GM19240 (cell line): ENCODE data around the gene SLC45A1.
A peak's percentile ranks its signal among the peaks of the same experiment; 100 is the strongest.

ENCODE experiments used
- DNase-seq: peaks from one replicate; pipeline ENCODE4 v3.0.0; 2011; ENCODE audit warnings: low spot score; ENCODE audit not compliant: insufficient read length

Gene SLC45A1

DNA sequence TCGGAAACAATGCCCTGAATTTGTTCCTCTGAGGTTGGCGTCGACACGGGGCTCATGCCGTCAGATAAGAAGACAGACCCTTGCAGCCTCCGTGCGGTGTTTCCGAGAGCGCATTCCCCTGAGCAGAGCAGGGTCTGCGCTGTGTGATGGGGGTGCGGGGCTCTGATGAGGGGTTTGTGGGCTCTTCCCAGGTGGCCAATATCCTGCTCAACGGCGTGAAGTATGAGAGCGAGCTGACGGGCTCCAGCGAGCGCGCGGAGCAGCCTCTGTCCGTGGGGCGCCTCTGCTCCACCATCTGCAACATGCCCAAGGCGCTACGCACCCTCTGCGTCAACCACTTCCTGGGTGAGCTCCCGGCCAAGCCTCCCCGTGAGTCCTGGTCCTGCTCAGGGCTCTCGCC, 17.3 kb downstream of the SLC45A1 start:
- no peak for DNase-seq

DNA sequence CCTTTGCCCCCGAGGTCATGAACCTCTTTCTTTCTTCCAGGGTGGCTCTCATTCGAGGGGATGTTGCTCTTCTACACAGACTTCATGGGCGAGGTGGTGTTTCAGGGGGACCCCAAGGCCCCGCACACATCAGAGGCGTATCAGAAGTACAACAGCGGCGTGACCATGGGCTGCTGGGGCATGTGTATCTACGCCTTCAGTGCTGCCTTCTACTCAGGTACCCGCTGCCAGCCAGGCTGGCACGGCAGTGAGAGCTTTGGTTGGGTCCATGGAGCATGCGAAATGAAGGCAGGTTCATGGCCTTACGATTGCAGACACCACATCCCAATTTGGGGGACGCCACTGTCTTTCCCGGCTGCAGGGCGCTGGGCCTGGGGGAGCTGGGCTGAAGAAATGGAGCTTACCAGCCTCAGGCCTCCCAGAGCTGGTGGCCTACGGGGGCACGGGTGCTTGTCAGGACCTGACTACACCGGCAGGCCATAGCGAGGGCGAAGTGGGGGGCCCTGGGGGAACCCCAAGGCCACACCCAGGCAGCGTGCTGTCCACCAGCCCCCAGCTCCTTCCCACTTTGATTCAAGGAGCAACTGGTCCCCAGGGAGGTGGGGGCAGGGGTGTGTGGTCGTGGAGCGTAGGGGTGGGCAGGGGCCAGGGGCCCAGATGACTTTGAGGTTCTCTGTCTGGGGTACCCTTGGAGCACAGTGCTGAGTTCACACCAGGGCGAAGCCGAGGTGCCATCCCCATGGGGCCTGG, 20.0 kb downstream of the SLC45A1 start:
- no peak for DNase-seq

DNA sequence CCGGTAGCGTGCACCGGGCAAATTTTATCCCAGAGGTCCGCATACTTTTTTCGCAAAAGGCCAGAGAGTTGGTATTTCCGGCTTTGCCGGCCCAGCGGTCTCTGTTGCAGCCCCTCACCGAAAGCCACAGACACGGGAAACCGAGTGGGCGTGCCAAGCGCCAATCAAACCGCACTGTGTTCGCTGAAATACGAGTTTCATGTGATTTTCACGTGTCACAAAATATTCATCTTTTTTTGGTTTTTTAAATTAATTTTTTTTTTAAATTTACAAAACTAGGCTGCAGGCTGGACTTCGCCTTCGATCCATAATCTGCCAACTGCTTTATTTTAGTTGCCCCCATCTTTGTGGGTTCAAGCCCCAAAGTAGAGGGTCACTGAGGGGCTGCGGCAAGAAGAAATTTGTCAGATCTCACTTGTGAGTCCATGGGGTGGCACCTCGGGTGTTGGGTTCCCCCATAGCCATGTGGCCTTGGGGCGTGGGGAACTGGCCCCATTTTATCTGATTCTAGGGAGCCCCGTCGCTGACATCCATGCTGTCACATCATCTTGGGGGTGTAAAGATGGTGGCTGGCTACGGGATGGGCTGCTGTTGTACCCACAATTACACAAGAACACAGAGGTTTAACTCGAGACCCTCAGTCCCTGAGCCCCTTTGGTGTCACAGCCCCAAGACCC, 20.8 kb downstream of the SLC45A1 start:
- no peak for DNase-seq

DNA sequence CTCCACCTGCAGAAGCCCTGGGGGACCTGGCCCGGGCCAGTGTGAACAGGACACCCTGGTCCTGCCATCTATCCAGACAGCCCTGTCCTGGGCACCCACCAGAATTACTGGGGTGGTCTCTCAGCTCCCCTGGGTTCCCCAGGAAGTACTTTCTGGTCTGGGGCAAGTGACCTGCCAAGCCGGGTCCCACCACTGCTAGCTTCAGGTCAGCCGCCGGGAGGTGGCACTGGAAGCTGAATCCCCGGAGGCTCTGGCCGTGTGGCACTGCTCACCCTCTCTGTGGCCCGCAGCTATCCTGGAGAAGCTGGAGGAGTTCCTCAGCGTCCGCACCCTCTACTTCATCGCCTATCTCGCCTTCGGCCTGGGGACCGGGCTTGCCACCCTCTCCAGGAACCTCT, 21.3 kb downstream of the SLC45A1 start:
- no peak for DNase-seq

DNA sequence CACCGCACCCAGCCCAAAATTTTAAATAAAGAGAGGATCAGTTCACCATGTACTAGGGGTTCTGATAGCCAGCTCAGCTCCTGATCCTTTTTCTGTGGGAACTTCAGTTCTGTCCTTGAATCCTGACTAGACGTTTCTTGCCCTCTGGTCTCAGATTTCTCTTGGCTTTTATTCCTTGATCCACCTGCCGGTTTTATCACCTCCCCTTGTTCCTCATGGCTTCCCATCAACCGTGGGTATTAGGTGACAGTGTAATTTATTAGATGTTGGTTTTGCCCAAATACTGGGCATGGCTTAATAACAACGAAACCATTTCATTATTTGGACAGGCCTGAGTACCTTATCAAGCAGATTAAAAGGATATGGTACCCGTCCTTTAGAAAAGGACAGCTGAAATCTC, 22.5 kb downstream of the SLC45A1 start:
- no peak for DNase-seq

DNA sequence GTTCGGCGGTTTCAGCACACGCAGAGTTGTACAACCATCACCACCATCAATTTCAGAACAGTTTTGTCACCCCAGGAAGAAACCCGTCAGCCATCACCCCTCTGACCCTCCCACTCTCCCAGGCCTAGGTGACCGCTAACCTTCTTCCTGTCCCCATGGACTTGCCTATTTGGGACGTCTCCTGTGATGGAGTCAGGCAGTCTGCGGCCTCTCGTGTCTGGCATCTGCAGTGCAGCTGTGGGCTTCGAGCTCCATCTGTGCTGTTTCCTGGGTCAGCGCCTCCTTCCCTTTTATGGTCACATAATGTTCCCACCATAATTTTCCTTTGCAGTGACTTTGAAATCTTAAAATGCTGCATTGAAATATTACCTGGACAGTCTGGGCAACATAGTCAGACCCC, 24.4 kb downstream of the SLC45A1 start:
- DNase-seq, result no peak

DNA sequence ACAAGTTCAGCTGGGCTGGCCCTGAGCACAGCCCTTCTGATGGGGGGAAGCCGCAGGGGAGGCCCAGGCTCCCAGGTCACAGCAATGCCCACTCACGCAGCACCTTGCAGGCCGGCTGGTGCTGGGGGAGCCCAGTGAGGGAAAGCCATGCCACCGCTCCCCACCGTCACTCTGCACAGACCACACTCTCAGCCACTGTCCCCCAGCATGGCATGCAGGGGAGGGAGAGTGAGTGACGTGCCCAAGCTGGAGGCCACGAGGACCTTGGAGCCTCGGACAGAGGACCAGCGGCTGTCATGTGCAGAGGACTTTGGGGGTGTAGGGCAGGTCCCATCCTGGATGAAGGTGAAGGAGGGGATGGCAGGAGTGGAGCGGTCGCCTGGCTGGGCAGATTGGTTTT, 25.1 kb downstream of the SLC45A1 start:
- no peak for DNase-seq

DNA sequence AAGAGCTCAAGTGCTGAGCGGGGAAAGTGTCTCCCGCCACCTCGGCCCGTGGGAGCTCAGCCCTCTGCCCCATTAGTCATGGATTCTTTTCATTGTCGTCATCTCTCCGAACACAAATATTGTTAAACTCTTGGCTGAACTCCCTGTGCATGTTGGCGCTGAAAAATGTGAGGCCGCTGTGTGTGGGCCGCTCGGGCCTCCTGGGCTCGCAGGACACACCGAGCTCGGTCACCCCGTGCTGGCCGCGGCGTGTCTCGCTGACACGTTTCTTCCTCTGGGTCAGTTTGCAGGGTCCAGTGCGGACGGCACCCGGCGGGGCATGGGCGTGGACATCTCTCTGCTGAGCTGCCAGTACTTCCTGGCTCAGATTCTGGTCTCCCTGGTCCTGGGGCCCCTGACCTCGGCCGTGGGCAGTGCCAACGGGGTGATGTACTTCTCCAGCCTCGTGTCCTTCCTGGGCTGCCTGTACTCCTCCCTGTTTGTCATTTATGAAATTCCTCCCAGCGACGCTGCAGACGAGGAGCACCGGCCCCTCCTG, 25.6 kb downstream of the SLC45A1 start:
- DNase-seq, result no peak

DNA sequence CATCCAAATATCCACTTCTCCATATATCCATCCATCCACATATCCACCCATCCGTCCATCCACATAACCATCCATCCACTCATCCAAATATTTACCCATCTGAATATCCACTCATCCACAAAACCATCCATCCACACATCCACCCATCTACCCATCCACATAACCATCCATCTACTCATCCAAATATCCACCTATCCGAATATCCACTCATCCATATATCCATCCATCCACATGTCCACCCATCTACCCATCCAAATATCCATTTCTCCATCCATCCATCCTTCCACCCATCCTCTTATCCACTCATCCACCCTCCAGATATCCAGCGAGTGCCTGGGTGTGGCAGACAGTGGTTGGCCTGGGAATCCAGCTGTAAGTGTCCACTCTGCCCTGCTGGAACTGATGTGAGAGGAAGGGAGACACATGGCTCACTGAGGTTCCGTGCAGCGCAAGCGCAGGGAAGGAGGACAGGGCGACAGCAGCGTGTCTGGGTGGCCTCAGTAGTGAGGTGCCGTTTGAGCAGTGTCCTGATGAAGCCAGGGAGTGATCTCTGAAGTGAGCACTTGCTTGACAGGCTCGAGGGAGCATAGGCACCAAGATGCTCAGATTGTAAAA, 27.1 kb downstream of the SLC45A1 start:
- no peak for DNase-seq

DNA sequence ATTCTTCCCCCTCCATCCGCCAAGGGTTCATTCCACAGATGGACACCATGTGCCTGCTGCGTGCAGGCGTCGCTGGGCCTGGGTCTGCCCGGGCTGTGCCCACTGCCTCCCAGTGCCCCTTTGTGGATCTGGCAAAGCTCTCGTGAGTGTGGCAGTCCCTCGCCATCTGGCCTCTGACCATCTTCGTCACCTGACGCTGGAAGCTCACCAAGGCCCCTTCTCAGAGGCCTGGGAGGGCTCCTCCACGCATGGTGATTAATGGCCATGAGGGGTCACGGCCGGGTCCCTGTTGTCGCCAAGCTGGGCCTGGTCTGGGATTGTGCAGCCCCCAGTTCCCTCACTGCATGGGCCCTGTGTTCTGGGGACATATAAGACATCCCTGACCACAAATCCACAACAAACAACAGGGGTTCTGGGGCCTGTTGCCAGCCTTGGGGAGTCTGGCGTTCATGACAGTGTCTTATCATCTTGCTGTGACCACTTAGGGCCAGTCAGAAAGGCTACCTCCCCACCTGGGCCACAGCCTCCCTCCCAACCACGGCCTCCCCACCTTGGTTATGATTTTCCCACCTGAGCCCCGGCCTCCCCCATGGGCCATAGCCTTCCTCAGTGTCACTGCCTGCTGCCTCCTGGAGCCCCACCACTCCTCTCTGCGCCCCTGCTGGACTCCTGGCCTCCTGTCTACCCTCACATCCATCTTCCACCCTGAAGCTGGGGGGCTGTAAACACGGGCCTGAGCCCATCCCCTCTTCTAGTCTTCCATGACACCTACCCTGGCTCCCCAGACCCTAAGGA, 27.9 kb downstream of the SLC45A1 start:
- DNase-seq, result no peak

DNA sequence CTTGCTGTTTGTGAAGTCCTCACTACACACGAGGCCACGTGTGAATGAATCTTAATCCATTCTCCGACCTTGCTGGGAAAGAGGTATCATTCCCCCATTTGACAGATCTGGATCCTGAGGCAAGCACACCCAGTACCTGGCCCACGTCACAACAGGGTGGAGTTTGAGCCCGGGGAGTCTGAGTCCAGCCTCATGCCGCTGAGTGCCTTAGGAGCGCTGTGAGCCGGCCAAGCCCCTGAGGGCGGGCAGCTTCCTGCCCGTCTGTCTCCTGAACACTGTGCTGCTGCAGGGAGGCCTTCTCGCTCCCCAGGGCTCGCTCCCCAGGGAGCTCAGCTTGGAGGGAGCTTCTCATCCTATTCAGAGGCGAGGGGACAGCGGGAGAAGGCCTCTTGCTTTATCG, 29.7 kb downstream of the SLC45A1 start:
- no peak for DNase-seq

DNA sequence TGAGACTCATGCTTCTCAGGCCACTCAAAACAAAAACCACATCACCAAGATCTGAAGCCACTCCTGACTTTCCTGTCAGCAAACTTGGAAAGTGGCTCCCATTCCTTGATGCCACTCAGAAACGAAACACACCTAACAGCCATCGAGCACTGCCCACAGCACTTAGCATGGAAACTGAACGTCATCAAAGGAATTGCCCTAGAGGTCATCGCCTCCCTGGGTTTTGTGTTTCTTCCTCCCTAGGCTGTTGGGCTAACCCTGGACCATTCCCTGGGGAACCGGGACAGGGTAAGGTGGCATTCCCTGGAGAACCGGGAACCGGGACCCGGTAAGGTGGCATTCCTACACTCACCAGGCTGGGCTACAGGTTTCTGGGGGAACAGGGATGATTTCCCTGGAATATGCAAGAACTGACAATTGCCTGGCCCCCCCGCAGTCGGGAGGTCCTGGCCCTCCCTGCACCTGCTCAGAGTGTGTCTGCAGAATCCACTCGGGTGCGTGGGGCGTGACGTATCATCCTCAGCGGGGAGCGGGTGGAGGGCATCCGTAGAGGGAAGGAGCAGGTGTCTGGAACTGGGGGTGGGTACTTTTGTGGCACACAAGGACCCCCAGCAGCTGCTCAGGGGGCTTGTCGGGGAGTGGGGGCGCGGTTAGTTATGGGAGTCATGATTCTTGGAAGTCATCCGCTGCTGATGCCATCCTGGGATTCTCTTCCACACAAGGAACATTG, 30.3 kb downstream of the SLC45A1 start:
- no peak for DNase-seq

DNA sequence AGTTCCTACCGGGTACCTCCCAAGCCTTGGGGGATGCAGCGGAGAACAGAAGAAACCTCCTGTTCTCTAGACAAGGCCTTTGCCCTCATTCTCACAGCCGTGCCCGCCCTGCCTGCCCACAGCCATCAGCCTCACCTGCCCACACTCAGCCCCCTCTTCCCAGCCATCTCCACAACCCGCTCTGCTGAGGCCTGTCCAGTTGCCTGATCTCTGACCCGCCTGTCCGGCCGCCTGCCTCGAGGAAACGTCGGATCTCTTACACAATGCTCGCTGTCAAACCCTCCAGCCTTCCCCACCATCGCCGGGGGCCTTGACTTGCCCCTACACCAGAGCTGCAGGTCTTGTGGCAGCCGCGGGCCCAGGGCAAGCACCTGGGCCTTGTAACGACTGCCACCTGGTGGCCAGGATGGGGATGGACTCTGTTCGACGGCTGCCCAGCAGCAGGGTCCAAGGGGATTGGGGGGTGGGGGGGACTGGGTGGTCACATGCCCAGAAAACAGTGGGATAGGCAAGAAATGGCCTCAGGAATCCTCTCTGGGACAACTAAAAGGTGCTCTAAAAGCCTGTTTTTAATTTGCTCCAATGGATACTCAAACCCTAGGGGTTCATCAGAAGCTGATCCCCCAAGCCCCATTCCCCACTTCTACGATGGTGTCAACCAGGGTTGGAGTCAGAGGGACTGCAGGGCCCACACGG, 31.0 kb downstream of the SLC45A1 start:
- peak; percentile 87 for DNase-seq

DNA sequence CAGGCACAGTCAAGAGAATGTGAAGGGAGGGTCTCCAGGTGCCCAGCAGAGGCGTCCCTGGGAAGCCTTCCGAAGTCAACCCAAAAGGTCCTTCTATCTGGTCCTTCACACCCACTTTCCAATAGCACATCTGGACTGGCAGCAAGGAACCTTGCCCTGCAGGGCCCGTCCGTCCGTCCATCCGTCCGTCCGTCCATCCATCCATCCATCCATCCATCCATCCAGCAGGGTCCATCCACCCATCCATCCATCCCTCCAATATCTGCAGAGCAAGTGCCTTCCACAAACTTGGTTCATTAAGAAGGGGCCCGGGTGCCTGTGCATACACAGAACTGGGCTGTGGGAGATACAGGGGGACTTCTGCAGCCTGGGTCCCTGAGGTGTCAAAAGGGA, 31.6 kb downstream of the SLC45A1 start:
- no peak for DNase-seq

DNA sequence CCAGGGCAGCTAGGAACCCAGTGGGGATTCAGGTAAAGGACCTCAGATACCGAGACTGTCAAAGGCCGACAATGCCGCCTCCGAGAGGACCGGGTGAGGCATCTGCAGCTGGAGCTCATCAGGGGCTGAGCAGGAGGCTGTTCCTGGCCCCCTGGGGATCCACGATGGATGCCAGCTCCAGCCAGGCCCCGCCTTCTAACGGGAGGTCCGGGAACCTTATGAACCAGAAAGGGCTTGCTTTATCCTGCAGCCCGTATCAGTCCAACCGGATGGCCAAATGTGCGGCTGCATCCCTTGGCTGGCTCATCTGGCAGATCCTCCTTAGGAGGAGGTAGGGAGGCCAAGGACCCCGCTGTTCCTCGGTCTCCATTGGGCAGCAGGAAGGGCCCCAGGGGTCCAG, 32.0 kb downstream of the SLC45A1 start:
- no peak for DNase-seq

DNA sequence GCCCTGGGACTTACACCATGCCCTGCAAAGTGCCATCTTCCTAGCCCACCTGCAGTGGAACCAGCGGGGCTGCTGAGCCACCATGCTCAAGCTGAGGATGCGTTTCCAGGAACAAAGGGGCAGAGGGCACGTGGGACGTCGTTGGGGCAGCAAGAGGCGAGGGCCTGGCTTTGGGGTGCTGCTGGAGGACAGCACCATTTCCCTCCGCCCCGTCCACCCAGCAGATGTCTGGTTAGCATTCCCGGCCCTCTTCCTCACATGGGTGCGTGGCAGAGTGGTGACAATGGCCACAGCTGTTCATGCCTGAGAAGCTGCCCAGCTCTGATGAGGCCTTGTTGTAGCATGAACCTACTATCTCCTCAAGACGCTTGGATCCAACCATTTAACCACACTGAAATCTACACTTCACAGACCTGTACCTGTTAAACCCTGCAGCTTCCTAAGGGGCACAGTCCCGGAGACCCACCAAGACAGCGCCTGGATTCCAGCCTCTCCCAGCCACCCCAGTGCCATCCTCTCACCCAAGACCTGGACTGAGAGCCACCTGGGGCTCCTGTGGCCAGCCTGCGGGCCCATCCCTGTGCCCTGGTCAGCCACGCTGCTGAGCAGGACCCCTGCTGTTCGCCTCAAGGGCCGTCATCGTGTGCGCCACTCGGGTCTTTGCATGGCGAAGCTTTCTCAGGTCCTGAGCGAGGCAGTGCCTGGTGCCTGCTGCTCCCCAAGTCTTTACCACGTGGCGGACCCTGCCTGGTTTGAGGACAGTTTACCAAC, 33.2 kb downstream of the SLC45A1 start:
- DNase-seq, result no peak

DNA sequence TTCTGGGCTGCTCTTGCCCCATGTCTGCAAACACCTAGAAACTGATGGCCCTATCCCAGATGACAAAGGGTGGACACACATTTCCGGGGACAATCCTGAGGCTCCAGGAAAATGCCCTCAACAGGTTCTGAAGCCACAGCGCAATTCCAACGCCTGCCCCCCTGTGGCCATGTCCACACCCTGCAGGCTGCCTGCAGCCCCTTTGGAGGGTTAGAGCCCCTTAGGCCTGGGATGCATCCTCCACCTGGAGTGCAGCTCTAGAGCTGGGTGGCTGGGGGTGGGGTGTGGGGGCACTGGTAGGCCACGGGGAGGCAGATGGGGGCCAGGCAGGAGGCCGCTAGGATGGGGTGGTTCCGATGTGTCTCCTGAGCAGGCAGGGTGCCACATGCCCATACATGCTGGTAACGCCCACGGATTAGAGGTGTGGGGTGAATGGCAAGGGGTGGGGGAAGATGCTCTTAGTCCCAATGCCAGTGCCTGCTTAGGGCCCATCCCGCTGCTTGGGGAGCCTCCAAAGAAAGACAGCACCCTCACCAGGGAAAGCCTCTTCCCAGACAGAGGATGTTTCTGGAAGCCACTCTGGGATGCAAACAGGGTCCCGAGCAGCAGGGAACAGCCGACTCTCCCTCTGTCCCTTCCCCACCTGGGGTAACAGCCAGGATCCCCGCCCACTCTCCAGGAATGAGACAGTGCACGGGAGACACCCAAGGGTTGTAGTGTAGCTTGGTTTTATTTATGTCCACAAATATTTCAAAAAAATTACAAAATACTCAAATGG, 34.0 kb downstream of the SLC45A1 start:
- no peak for DNase-seq

DNA sequence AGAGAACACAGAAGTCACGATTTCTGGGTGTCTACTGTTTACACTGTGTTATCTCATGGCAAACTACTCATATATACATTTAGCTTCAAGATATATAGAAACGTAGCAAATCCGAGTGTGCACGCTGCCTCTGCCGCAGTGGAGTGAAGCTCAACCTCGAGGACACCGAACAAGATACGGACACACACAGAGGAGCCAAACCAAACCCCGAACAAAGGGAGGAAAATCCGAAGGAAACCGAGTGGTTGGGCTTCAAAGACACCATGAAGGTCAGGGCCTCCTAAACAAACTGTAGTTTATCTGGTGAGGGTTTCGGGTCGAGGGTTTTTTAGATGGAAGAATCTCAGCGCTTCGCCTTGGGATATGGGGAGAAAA, 34.5 kb downstream of the SLC45A1 start:
- DNase-seq, result no peak
